ENCODE results near the gene GOLGA7B. TPM values are rescaled to one million over a fixed set of nuclear protein-coding genes. Genes with fewer than 3 reads are reported as not detected.

The GOLGA7B gene
- total RNA-seq, 2 experiments from 2014 or later, result 0.25 to 0.31 TPM

- no peak overlapping the region for H3K27ac Mint-ChIP-seq
- H3K4me1 Mint-ChIP-seq (ENCODE audit: low read depth), result no peaks in the 10 kb centered on the region
- no peaks in the 10 kb centered on the region for H3K27me3 Mint-ChIP-seq (ENCODE audit: low read depth)
- intact Hi-C loops (cut with micrococcal nuclease), result no loop called here
- no peak for DNase-seq
- CTCF ChIA-PET, result no interaction called here
- H3K9me3 Mint-ChIP-seq, result no peaks in the 10 kb centered on the region
- H3K4me3 Mint-ChIP-seq, result no peak overlapping the region
- H3K36me3 Mint-ChIP-seq (ENCODE audit: low read depth), result no peaks in the 10 kb centered on the region
Measured at GRCh38 chr10:97820096-97820704, 29.4 kb upstream of the GOLGA7B start.

GRCh38 chr10:97821308-97822038 lies 28.2 kb upstream of the GOLGA7B start:
- Mint-ChIP-seq H3K36me3 (ENCODE audit: low read depth) (no peaks in the 10 kb centered on the region), H3K9me3 (no peaks in the 10 kb centered on the region), H3K27me3 (ENCODE audit: low read depth) (no peaks in the 10 kb centered on the region), H3K4me3 (no peak overlapping the region), H3K27ac (no peak overlapping the region), H3K4me1 (ENCODE audit: low read depth) (no peaks in the 10 kb centered on the region)
- CTCF ChIA-PET, result interaction anchor here (0.7 kb wide), 1 partner anchor 11 kb away, joined by 3 read pairs; no protein-coding TSS in a partner anchor
- no peak for DNase-seq
- intact Hi-C loops (cut with micrococcal nuclease), result no loop called here

GRCh38 chr10:97822261-97822687 lies 27.4 kb upstream of the GOLGA7B start:
- H3K27me3 Mint-ChIP-seq (ENCODE audit: low read depth), result no peaks in the 10 kb centered on the region
- H3K9me3 Mint-ChIP-seq, result no peaks in the 10 kb centered on the region
- no peak for DNase-seq
- H3K4me1 Mint-ChIP-seq (ENCODE audit: low read depth), result no peaks in the 10 kb centered on the region
- intact Hi-C loops (cut with micrococcal nuclease), result no loop called here
- H3K4me3 Mint-ChIP-seq, result no peak overlapping the region
- CTCF ChIA-PET, result no interaction called here
- no peaks in the 10 kb centered on the region for H3K36me3 Mint-ChIP-seq (ENCODE audit: low read depth)
- no peak overlapping the region for H3K27ac Mint-ChIP-seq

GRCh38 chr10:97823734-97824133 lies 25.9 kb upstream of the GOLGA7B start:
- peaks cover 5% of the 10 kb centered on the region for H3K4me1 Mint-ChIP-seq (ENCODE audit: low read depth)
- intact Hi-C loops (cut with micrococcal nuclease), result no loop called here
- CTCF ChIA-PET, result no interaction called here
- no peak overlapping the region for H3K27ac Mint-ChIP-seq
- no peaks in the 10 kb centered on the region for H3K36me3 Mint-ChIP-seq (ENCODE audit: low read depth)
- no peaks in the 10 kb centered on the region for H3K9me3 Mint-ChIP-seq
- H3K4me3 Mint-ChIP-seq, result no peak overlapping the region
- no peak for DNase-seq
- no peaks in the 10 kb centered on the region for H3K27me3 Mint-ChIP-seq (ENCODE audit: low read depth)

GRCh38 chr10:97825020-97825760 lies 24.5 kb upstream of the GOLGA7B start:
- Mint-ChIP-seq H3K27ac (no peak overlapping the region), H3K36me3 (ENCODE audit: low read depth) (no peaks in the 10 kb centered on the region), H3K4me1 (ENCODE audit: low read depth) (peaks cover 18% of the 10 kb centered on the region), H3K9me3 (no peaks in the 10 kb centered on the region), H3K27me3 (ENCODE audit: low read depth) (no peaks in the 10 kb centered on the region), H3K4me3 (no peak overlapping the region)
- intact Hi-C loops (cut with micrococcal nuclease), result no loop called here
- CTCF ChIA-PET, result interaction anchor here (1.4 kb wide), 1 partner anchor 13 kb away, joined by 3 read pairs; no protein-coding TSS in a partner anchor
- DNase-seq, result no peak

- DNase-seq, result no peak
- H3K36me3 Mint-ChIP-seq (ENCODE audit: low read depth), result no peaks in the 10 kb centered on the region
- H3K27me3 Mint-ChIP-seq (ENCODE audit: low read depth), result no peaks in the 10 kb centered on the region
- H3K27ac Mint-ChIP-seq, result no peak overlapping the region
- H3K4me1 Mint-ChIP-seq (ENCODE audit: low read depth), result peaks cover 19% of the 10 kb centered on the region
- H3K9me3 Mint-ChIP-seq, result no peaks in the 10 kb centered on the region
- CTCF ChIA-PET, result interaction anchor here (1.0 to 1.5 kb wide), 2 partner anchors 35 to 63 kb away, joined by 4 read pairs; no protein-coding TSS in a partner anchor
- H3K4me3 Mint-ChIP-seq, result no peak overlapping the region
- intact Hi-C loops (cut with micrococcal nuclease), result no loop called here
Measured at GRCh38 chr10:97826892-97827291, 22.8 kb upstream of the GOLGA7B start.

GRCh38 chr10:97827702-97828291 lies 21.8 kb upstream of the GOLGA7B start:
- no peak overlapping the region for H3K4me3 Mint-ChIP-seq
- H3K27ac Mint-ChIP-seq, result no peak overlapping the region
- H3K36me3 Mint-ChIP-seq (ENCODE audit: low read depth), result no peaks in the 10 kb centered on the region
- no peaks in the 10 kb centered on the region for H3K27me3 Mint-ChIP-seq (ENCODE audit: low read depth)
- CTCF ChIA-PET, result interaction anchor here (1.0 to 1.5 kb wide), 3 partner anchors 36 to 1608 kb away, joined by 3 to 4 read pairs (median 4); no protein-coding TSS in a partner anchor
- DNase-seq, result no peak
- intact Hi-C loops (cut with micrococcal nuclease), result no loop called here
- H3K4me1 Mint-ChIP-seq (ENCODE audit: low read depth), result peaks cover 19% of the 10 kb centered on the region
- H3K9me3 Mint-ChIP-seq, result no peaks in the 10 kb centered on the region

- H3K4me1 Mint-ChIP-seq (ENCODE audit: low read depth), result peaks cover 19% of the 10 kb centered on the region
- peak; percentile 21 for DNase-seq
- H3K4me3 Mint-ChIP-seq, result no peak overlapping the region
- intact Hi-C loops (cut with micrococcal nuclease), result no loop called here
- CTCF ChIA-PET, result interaction anchor here (2.5 kb wide), 1 partner anchor 37 kb away, joined by 12 read pairs; no protein-coding TSS in a partner anchor
- H3K36me3 Mint-ChIP-seq (ENCODE audit: low read depth), result no peaks in the 10 kb centered on the region
- H3K27me3 Mint-ChIP-seq (ENCODE audit: low read depth), result no peaks in the 10 kb centered on the region
- no peaks in the 10 kb centered on the region for H3K9me3 Mint-ChIP-seq
- no peak overlapping the region for H3K27ac Mint-ChIP-seq
Measured at GRCh38 chr10:97828721-97829120, 20.9 kb upstream of the GOLGA7B start.

- H3K4me1 Mint-ChIP-seq (ENCODE audit: low read depth), result peaks cover 19% of the 10 kb centered on the region
- H3K9me3 Mint-ChIP-seq, result no peaks in the 10 kb centered on the region
- intact Hi-C loops (cut with micrococcal nuclease), result no loop called here
- H3K36me3 Mint-ChIP-seq (ENCODE audit: low read depth), result no peaks in the 10 kb centered on the region
- H3K27me3 Mint-ChIP-seq (ENCODE audit: low read depth), result no peaks in the 10 kb centered on the region
- no peak for DNase-seq
- no peak overlapping the region for H3K4me3 Mint-ChIP-seq
- CTCF ChIA-PET, result interaction anchor here (2.5 kb wide), 1 partner anchor 38 kb away, joined by 12 read pairs; no protein-coding TSS in a partner anchor
- no peak overlapping the region for H3K27ac Mint-ChIP-seq
Measured at GRCh38 chr10:97830064-97830463, 19.6 kb upstream of the GOLGA7B start.

- peaks cover under 1% of the 10 kb centered on the region for H3K9me3 Mint-ChIP-seq
- H3K36me3 Mint-ChIP-seq (ENCODE audit: low read depth), result peaks cover 4% of the 10 kb centered on the region
- H3K4me3 Mint-ChIP-seq, result no peak overlapping the region
- no peaks in the 10 kb centered on the region for H3K27me3 Mint-ChIP-seq (ENCODE audit: low read depth)
- no peak overlapping the region for H3K27ac Mint-ChIP-seq
- CTCF ChIA-PET, result interaction anchor here (2.5 kb wide), 1 partner anchor 39 kb away, joined by 12 read pairs; no protein-coding TSS in a partner anchor
- intact Hi-C loops (cut with micrococcal nuclease), result no loop called here
- H3K4me1 Mint-ChIP-seq (ENCODE audit: low read depth), result peaks cover 19% of the 10 kb centered on the region
- no peak for DNase-seq
Measured at GRCh38 chr10:97831259-97831658, 18.4 kb upstream of the GOLGA7B start.

- no peaks in the 10 kb centered on the region for H3K27me3 Mint-ChIP-seq (ENCODE audit: low read depth)
- H3K4me1 Mint-ChIP-seq (ENCODE audit: low read depth), result peaks cover 10% of the 10 kb centered on the region
- intact Hi-C loops (cut with micrococcal nuclease), result no loop called here
- H3K4me3 Mint-ChIP-seq, result no peak overlapping the region
- no peak for DNase-seq
- peaks cover 5% of the 10 kb centered on the region for H3K9me3 Mint-ChIP-seq
- no peak overlapping the region for H3K27ac Mint-ChIP-seq
- CTCF ChIA-PET, result no interaction called here
- H3K36me3 Mint-ChIP-seq (ENCODE audit: low read depth), result peaks cover 6% of the 10 kb centered on the region
Measured at GRCh38 chr10:97836446-97836845, 13.2 kb upstream of the GOLGA7B start.

- no peak for DNase-seq
- Mint-ChIP-seq H3K4me3 (no peak overlapping the region), H3K9me3 (peaks cover 5% of the 10 kb centered on the region), H3K36me3 (ENCODE audit: low read depth) (peaks cover 6% of the 10 kb centered on the region), H3K27me3 (ENCODE audit: low read depth) (no peaks in the 10 kb centered on the region), H3K4me1 (ENCODE audit: low read depth) (peaks cover 10% of the 10 kb centered on the region), H3K27ac (no peak overlapping the region)
- CTCF ChIA-PET, result interaction anchor here (0.6 to 0.7 kb wide), 2 partner anchors 13 to 1609 kb away, joined by 3 read pairs; no protein-coding TSS in a partner anchor
- intact Hi-C loops (cut with micrococcal nuclease), result no loop called here
Measured at GRCh38 chr10:97838091-97838490, 11.6 kb upstream of the GOLGA7B start.
